Stimulated activated CD4-positive, alpha-beta T cell treated with anti-CD3 and anti-CD28 coated beads, Interleukin-2, amount 100 ng/mL, for 24 hours (primary cell): ENCODE measurements around the gene GATAD2A.

ENCODE experiments used
- DNase-seq, 2 donors: peaks; one replicate each; pipeline ENCODE4 v3.0.0-alpha.2; 2020

The GATAD2A gene

DNA sequence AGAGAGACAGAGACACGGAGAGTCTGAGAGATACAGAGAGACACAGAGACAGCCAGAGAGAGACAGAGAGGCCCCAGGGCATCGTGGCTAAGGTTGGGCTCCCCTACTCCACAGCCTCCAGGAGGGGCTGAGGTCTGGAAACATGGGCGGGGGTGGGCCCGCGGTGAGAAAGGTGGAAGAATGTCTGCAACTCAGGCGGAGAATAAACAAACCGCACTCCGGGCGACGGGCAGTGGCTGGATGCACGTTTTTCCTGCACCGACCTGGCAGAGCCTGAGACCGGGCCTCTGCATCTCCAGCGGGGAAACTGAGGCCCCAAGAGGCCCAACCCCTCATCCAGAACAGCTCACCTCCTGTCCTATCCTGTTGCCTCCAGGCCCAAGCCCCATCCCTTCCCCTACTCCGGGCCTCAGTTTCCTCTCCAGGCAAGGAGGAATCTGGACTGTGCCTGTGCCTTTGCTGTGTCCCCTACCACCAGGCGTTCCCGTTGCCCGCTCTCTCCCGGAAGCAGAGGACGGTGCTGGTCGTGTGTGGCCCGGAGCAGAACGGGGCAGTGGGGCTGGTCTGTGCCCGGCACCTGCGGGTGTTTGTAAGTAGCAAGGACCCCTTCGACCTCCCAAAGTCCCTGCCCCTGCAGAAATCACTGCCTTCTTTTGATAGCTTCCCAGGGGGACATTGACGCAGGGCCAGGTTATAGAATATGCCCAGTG, 129.2 kb downstream of the GATAD2A start:
- no peak for DNase-seq

DNA sequence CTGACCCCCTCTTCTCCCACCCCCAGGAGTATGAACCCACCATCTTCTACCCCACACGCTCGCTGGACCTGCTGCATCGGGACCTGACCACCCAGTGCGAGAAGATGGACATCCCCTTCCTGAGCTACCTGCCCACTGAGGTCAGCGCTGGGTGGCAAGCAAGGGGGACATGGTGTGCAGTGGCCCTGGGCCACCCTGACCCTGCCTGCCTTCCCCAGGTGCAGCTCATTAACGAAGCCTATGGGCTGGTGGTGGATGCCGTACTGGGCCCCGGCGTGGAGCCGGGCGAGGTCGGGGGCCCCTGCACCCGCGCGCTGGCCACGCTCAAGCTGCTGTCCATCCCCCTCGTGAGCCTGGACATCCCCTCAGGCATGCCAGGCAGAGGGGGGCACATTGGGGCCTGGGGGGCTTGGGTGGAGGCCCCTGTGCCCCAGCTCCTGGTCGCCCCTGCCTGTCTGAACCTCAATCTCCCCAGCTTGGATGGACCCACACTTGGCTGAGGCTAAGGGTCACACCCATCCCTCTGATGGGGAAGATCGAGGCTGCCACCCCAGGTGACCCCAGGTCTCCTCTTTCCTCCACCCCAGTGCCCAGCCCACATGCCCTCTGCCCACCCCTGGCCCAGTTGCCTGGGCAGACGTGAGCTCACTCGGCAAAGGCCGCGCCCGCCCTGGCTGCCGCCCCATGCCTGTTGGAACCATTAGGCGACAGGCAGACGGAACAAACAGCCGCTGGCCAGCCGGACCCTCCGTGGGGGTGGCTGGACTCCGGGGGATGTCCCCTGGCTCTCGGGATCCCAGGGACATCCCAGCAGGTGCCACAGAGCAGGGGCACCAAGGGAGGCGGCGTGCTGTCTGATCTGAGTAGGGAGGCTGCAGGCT, 130.1 kb downstream of the GATAD2A start:
- DNase-seq = no peak

DNA sequence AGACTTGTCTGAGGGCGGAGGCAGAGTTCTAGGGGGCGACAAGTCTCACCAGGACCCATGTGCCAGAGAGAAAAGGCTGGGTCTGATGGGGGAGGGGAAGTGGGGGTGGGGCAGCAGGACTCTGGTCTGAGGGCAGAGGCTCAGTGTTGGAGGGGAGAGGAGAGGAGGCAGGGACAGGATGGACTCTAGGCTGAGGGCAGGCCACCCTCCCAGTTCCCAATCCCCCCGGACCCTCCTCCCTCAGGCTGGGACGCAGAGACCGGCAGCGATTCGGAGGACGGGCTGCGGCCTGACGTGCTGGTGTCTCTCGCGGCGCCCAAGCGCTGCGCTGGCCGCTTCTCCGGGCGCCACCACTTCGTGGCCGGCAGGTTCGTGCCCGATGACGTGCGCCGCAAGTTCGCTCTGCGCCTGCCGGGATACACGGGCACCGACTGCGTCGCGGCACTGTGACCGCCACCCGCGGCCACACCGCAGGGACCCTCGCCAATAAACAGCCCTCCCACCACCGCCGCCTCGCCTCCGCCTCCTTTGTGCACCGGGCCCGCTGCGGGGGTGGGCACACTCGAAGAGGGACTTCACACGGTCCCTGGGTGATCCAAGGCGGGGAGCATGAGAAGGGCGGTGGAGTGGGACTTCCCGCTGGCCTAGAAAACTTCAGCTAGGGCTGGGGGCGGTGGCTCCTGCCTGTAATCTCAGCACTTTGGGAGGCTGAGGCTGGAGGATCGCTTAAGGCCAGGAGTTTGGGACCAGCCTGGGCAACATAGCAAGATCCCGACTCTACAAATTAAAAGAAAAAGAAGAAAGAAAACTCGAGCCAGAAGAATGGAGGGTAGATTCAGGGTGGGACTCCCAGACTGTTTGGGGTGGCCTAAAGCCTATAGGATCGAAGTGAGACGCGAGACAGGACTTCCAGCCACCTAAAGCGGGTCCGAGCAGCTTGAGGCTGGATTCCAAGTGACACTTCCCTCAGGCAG, 131.9 kb downstream of the GATAD2A start:
- no peak for DNase-seq

DNA sequence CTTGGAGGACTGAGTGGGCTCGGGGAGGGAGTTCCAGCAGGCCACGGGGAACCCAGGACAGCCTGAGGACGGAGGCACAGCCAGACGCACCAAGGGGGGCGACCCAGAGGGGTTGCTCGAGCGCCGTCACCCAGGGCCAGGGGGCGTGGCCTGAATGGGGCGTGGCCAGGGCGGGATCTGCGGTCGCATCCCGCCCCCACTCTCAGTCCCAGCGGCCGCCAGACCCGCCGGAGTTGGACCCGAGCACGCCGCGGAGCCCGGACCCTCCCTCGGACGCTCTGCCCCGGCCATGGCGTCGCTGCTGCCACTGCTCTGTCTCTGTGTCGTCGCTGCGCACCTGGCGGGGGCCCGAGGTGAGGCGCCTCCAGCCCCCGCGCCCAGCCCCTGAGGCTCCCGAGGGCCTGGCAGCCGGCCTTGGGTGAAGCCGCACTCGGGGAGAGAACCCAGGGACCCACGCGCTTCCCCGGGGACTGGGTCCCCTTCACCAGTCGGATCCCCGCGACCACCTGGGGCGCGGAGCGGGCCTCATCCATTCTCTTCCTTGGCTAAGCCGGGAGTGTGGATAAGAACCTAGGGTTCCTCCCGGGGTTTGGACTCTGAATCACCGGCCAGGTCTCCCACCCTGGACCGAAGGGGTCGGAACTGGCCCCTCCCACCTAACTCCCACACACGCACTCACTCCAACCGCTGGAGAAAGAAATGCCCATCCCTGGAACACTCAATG, 132.7 kb downstream of the GATAD2A start, which contains the start of gene CILP2:
Gene CILP2 (plus strand): TSS at position 205 of the 724 bp plus-strand sequence. CDS start 85 bp downstream, at position 290.
- DNase-seq = peak; percentile 46 to 52

DNA sequence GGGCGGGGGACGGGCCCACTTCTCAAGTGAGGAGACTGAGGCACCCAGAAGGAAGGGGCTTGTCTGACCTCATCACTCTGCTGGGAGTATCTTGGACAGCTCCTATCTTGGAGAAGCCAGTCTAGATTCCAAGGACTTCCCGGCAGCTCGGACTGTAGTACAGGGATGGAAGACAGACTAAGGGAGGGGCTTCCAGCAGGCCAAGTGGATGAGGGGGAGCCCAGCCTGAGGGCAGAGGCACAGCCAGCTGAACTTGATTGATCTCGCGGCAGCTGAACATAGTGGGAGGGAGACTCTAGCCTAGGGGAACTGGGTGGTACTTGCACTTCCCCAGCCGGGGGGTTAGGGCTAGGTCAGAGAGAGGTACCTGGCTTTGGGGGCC, 133.3 kb downstream of the GATAD2A start:
- no peak for DNase-seq

DNA sequence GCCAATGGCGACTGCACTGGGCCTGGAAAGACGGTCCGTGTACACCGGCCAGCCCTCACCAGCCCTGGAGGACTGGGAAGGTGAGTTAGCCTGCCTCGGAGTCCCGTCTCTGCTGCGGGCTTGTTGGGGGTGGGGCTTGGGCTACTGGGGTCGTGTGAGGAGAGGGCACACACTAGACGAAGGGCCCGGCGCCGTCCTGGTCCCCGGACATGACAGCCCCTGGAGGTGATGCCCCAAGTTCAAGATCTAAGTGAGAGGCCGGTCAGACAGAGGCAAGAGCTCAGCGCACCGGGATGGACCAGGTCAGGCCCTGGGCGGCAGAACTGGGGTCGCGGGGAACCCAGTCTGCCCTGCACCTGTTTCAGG, 134.2 kb downstream of the GATAD2A start:
- no peak for DNase-seq

DNA sequence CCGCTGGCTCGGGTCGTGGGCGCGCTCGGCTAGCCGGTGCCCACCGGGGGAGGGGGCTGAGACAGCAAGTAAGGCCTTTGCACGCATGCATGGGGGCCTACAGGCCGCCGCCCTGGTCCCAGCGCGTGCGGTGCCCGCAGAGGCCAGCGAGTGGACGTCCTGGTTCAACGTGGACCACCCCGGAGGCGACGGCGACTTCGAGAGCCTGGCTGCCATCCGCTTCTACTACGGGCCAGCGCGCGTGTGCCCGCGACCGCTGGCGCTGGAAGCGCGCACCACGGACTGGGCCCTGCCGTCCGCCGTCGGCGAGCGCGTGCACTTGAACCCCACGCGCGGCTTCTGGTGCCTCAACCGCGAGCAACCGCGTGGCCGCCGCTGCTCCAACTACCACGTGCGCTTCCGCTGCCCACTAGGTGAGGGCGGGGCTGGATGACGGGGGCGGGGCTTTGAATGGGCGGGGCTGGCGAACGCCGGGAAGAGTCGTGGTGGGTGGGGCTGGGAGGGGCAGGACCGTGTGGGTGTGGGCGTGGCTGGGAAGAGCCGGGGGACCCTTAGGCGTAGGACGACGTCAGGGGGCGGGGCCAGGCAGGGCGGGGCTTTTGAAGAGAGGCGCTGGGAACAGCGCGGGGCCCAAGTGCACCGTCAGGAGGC, 134.7 kb downstream of the GATAD2A start:
- DNase-seq = peak; percentile 61 to 82

DNA sequence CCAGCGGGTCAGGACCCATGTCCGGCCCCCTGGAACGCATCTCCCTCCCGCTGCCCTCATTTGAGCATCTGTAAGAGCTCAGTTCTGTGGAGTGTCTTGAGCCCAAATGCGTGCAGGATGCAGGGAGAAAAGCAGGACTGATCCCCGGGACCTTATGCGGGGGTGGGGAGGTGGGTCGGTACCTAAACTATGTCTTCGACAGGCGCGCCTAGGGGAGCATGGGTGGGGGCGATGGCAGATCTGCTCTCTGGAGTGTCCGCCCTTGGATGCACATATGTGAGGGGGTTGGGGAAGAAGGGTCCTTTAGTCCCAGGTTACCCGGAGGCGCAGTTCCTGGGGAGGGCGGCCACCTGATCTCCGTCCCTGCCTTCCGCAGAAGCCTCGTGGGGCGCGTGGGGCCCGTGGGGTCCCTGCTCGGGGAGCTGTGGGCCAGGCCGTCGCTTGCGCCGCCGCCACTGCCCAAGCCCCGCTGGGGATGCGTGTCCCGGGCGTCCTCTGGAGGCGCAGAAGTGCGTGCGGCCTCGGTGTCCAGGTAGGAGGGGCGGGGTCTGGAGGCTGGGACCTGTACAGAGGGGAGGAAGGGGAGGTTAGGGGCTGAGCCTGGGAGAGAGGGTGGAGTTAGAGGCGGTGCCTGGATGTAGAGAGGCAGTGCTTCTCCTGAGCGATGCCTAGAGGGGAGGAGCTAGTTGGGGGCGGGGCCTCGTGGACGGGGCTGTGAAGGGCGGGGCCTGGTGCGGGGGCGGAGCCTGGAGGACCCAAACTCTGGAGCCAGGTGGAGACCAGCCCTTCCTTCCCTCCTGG, 135.4 kb downstream of the GATAD2A start:
- DNase-seq = peak; percentile 81 to 87

DNA sequence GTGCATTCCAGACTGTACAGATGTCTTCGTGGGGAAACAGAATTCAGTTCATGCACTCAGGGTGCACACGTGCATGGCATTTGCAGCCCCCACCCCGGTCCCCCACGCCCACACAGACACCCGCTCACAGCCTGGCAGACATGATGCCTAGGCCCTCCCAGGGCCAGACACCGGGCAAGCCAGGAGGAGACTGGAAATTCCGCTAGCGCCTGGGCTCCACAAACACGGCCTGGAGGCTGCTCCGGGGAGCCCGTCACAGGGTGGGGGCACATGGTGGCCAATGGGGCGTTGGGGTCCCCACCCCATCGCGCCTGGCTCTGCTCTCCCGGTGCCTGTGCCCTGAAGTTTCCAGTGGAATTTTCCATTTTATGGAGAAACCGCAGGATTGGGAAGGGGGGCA, 136.1 kb downstream of the GATAD2A start:
- no peak for DNase-seq

DNA sequence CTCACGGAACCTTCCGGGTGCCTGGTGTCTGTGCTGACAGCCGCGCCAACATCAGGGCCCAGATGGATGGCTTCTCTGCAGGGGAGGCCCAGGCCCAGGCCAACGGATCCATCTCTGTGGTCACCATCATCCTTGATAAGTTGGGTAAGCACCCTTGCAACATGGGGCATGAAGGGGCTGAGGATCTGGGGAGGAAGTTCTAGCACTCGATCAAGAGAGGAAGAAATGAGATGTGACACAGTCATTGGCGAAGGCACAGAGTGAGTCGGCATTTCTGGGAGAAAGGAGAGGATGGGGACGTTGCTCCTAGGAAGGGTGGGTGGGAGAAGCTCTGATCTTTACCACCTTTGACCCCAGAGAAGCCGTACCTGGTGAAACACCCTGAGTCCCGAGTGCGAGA, 137.0 kb downstream of the GATAD2A start:
- DNase-seq = no peak

DNA sequence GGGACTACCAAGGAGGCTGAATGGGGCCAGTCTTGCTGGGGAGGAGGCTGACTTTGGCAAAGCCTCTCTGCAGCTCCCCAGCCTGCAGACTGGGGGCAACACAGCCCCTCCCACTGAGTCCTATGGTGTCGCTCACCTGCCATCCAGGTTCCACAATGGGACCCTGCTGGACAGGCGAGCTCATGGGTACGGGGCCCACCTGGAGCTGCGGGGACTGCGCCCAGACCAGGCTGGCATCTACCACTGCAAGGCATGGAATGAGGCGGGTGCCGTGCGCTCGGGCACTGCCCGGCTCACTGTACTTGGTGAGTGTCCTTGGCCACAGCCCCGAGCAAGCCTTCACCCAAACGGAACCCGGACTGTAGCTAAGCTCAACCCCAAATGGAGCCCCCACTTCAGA, 137.6 kb downstream of the GATAD2A start:
- DNase-seq = no peak

DNA sequence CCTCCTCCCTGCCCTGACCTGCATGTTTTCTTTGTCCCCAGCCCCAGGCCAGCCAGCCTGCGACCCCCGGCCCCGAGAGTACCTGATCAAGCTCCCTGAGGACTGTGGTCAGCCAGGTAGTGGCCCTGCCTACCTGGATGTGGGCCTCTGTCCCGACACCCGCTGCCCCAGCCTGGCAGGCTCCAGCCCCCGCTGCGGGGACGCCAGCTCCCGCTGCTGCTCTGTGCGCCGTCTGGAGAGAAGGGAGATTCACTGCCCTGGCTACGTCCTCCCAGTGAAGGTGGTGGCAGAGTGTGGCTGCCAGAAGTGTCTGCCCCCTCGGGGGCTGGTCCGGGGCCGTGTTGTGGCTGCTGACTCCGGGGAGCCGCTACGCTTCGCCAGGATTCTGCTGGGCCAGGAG, 138.2 kb downstream of the GATAD2A start:
- no peak for DNase-seq

DNA sequence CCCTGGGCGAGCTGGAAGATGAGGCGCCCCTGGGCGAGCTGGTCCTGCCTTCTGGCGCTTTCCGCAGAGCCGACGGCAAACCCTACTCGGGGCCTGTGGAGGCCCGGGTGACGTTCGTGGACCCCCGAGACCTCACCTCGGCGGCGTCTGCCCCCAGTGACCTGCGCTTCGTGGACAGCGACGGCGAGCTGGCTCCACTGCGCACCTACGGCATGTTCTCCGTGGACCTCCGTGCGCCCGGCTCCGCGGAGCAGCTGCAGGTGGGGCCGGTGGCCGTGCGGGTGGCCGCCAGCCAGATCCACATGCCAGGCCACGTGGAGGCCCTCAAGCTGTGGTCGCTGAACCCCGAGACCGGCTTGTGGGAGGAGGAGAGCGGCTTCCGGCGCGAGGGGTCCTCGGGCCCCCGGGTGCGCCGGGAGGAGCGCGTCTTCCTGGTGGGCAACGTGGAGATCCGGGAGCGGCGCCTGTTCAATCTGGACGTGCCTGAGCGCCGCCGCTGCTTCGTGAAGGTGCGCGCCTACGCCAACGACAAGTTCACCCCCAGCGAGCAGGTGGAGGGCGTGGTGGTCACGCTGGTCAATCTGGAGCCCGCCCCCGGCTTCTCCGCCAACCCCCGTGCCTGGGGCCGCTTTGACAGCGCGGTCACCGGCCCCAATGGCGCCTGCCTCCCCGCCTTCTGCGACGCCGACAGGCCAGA, 138.9 kb downstream of the GATAD2A start:
- no peak for DNase-seq

DNA sequence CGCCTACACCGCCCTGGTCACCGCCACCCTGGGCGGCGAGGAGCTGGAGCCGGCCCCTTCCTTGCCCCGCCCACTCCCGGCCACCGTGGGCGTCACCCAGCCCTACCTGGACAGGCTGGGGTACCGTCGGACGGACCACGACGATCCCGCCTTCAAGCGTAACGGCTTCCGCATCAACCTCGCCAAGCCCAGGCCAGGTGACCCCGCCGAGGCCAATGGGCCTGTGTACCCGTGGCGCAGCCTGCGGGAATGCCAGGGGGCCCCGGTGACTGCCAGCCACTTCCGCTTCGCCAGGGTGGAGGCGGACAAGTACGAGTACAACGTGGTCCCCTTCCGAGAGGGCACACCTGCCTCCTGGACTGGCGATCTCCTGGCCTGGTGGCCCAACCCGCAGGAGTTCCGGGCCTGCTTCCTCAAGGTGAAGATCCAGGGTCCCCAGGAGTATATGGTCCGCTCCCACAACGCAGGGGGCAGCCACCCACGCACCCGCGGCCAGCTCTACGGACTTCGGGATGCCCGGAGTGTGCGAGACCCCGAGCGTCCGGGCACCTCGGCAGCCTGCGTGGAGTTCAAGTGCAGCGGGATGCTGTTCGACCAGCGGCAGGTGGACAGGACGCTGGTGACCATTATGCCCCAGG, 139.6 kb downstream of the GATAD2A start:
- DNase-seq = no peak

DNA sequence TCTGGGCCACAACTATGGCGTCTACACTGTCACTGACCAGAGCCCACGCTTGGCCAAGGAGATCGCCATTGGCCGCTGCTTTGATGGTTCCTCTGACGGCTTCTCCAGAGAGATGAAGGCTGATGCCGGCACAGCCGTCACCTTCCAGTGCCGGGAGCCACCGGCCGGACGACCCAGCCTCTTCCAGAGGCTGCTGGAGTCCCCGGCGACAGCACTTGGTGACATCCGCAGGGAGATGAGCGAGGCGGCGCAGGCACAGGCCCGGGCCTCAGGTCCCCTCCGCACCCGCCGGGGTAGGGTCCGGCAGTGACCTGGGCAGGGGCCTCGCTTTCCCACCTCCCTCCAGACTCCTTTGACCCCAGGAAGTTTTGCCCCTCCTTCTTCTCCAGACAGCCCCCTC, 140.2 kb downstream of the GATAD2A start:
- no peak for DNase-seq

DNA sequence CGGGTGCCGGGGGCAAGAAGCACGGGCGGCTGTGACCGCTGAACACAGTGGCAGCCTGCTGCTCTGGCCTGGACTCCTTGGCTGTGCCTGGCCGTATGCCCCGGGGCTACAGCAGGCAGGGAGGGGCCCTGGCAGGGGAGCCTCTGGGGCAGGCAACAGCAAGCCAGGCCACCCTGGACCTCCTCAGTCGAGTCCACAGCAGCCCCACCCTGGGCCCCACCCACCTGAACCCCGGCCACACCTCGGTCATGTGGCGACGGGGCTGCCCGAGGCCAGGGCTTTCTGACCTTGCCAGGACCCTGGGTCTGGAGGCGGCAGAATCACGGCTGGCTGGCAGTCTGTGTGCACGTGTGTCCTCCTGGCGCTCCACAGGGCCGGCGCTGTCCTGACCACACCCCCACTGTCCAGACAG, 141.3 kb downstream of the GATAD2A start:
- no peak for DNase-seq

DNA sequence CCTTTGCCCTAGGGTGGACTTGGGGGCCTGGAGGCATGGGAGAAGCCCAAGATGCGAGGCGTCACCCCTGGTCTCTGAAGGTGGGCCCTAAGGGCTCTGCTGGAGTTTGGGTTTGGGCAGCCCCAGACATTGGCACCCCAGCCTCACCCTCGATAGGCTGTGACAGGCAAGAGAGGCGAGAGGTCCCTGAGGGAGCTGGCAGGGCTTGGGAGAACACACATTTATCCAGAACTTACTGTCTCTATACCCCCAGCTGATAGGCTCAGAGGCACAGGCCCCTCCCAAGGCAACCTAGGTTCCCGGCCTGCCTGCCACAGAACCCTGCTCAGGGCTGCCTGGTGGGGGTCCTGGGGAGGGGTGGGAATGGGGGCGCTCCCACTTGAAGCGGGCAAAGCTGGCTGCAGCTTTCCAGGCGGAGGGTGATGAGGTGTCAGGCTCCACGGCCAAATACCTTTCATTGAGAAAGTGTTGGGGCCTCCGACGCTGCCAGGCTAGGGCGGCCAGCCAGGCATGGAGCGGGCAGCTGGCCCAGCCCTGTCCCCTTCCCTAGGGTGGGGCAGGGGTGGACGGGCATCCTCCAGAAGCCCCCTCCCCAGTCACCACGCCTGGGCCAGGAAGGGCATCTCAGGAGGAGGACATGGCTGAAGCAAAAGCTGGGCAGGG, 142.3 kb downstream of the GATAD2A start:
- no peak for DNase-seq

DNA sequence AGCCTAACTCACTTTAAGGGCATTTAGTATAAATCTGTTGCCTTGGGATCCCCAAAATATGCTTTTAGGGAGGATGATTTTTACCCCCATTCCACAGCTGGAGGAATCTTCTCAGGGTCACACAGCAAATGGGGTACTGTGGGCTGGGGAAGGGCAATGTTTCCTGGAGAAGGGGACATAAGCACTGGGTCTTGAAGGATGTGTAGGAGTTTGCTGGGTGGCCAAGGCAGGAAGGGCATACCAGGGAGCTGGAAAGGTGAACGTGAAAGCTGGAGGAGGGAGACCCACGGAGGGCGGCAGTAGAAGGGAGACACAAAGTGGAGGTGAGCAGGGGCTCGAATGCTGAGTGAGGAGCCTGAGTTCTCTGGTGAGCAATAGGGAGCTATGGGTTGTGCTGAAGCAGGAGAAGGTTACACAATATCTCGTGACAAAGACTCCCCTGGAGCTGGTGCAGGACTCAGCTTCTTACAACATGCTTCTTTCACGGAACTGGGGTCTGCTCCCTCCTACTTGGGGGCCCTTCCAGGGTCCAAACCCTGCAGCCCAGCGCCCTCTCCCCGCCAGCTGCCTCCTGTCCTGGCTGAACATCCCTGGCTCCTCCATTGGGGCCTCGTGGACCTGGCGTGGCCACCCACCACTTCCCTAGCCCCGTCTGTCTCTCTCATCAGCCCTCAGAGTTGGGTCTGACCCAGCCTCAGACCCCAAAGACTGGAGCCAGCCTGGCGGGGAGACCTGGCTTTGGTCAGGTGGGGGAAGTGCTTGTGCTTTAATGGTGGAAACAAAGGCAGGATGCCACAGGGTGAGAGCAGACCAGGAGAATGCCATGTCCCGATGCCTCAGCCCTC, 143.7 kb downstream of the GATAD2A start:
- no peak for DNase-seq
